Smooth muscle cell (in vitro differentiated cells): ENCODE measurements around the gene CAMTA2. TPM values are rescaled to one million over a fixed set of nuclear protein-coding genes. Genes with fewer than 3 reads are reported as not detected.

Source experiments
- DNase-seq: peaks from one replicate; lab custom pipeline; 2025; ENCODE audit not compliant: unreplicated experiment; lab: John Stamatoyannopoulos, UW
- H2AFZ ChIP-seq: fragments of 200-600 bp; sonication (generic); 2 replicates; pipeline ENCODE4 v1.6.0; 2016; ENCODE audit warnings: antibody characterized with exemption, low read depth, mild to moderate bottlenecking
- H3F3A ChIP-seq: fragments of 200-600 bp; sonication (generic); 2 replicates; pipeline ENCODE4 v1.6.0; 2017; ENCODE audit warnings: antibody characterized with exemption, low read depth
- H3K27ac ChIP-seq: fragments of 200-600 bp; sonication (generic); 2 replicates; pipeline ENCODE4 v1.5.1; 2016; ENCODE audit warnings: low read depth, mild to moderate bottlenecking
- H3K27me3 ChIP-seq: fragments of 200-600 bp; sonication (generic); 2 replicates; pipeline ENCODE4 v1.6.1; 2016; ENCODE audit warnings: low read depth, mild to moderate bottlenecking
- H3K36me3 ChIP-seq: fragments of 200-600 bp; sonication (generic); 2 replicates; pipeline ENCODE4 v1.5.1; 2016; ENCODE audit warnings: low read depth
- H3K4me1 ChIP-seq: fragments of 200-600 bp; sonication (generic); 2 replicates; pipeline ENCODE4 v1.5.1; 2016; ENCODE audit warnings: low read depth
- H3K4me2 ChIP-seq: fragments of 200-600 bp; sonication (generic); 2 replicates; pipeline ENCODE4 v1.6.0; 2016; ENCODE audit warnings: mild to moderate bottlenecking
- H3K4me3 ChIP-seq: fragments of 200-600 bp; sonication (generic); 2 replicates; pipeline ENCODE4 v1.5.1; 2016; ENCODE audit warnings: mild to moderate bottlenecking
- H3K79me2 ChIP-seq: fragments of 200-600 bp; sonication (generic); 2 replicates; pipeline ENCODE4 v1.6.0; 2016; ENCODE audit warnings: low read depth, mild to moderate bottlenecking
- H3K9ac ChIP-seq: fragments of 200-600 bp; sonication (generic); 2 replicates; pipeline ENCODE4 v1.6.0; 2016; ENCODE audit warnings: low read depth
- H3K9me3 ChIP-seq: fragments of 200-600 bp; sonication (generic); replicated peaks from 2 replicates; pipeline ENCODE4 v1.5.1; 2016; ENCODE audit warnings: low read depth
- H4K20me1 ChIP-seq: fragments of 200-600 bp; sonication (generic); 2 replicates; pipeline ENCODE4 v1.6.0; 2016; ENCODE audit warnings: low read depth
- CTCF ChIP-seq: fragments of 200-600 bp; sonication (generic); IDR thresholded peaks from 2 replicates; pipeline ENCODE4 v1.5.1; 2017; ENCODE audit warnings: borderline replicate concordance, mild to moderate bottlenecking, antibody characterized with exemption; ENCODE audit not compliant: insufficient read depth, poor library complexity, severe bottlenecking
- WGBS: methylation state at CpG from one replicate; pipeline ENCODE4 v1.1.7; 2016; ENCODE audit warnings: low lambda C conversion rate; 5-methylcytosine and 5-hydroxymethylcytosine counted together
- polyA plus RNA-seq: library from polyadenylated mRNA; unstranded; fragments of >200 nt; fragmentation: Nextera tagmentation; extraction: Ambion mirVana; gene quantifications from 2 replicates; pipeline ENCODE4 v1.2.1, GENCODE V29; 2016
- total RNA-seq: library from RNA; depleted of rRNA; stranded (reverse); fragments of >200 nt; gene quantifications from 2 replicates; pipeline ENCODE4 v1.2.3, GENCODE V29; 2014

Gene CAMTA2
- total and polyA plus RNA-seq, 2 experiments from 2014 or later = 5.1 to 26.2 TPM

- Histone ChIP-seq H3K4me2 (no peak overlapping the region), H3K9me3 (no peaks in the 10 kb centered on the region), H3K4me1 (peaks cover 5% of the 10 kb centered on the region), H3K79me2 (peaks cover 24% of the 10 kb centered on the region), H3K27ac (no peak overlapping the region), H4K20me1 (peaks cover 49% of the 10 kb centered on the region), H3F3A (peaks cover 3% of the 10 kb centered on the region), H3K36me3 (no peaks in the 10 kb centered on the region), H3K9ac (no peak overlapping the region), H2AFZ (no peak overlapping the region), H3K4me3 (no peak overlapping the region), H3K27me3 (no peaks in the 10 kb centered on the region)
- TF ChIP-seq CTCF = no peak
- 92% methylated on average over 9 of the region's 9 CpGs for WGBS
- DNase-seq = no peak
Observed at GRCh38 chr17:4974115-4974670, 13.3 kb downstream of the CAMTA2 start.

- Histone ChIP-seq H3K9ac (no peak overlapping the region), H4K20me1 (peaks cover 49% of the 10 kb centered on the region)
Observed at GRCh38 chr17:4973256-4974114, 14.0 kb downstream of the CAMTA2 start.

GRCh38 chr17:4972752-4973151 is 14.7 kb downstream of the CAMTA2 start:
- no peak overlapping the region for H3K4me3 ChIP-seq
- no peaks in the 10 kb centered on the region for H3K36me3 ChIP-seq
- H2AFZ ChIP-seq = no peak overlapping the region
- WGBS = 48% methylated on average over 10 of the region's 12 CpGs
- no peak overlapping the region for H3K4me2 ChIP-seq
- DNase-seq = no peak
- H3K4me1 ChIP-seq = peaks cover 5% of the 10 kb centered on the region
- H3K27ac ChIP-seq = no peak overlapping the region
- no peak for TF ChIP-seq CTCF
- no peaks in the 10 kb centered on the region for H3K9me3 ChIP-seq
- H3K9ac ChIP-seq = no peak overlapping the region
- peaks cover 24% of the 10 kb centered on the region for H3K79me2 ChIP-seq
- H3F3A ChIP-seq = peaks cover 3% of the 10 kb centered on the region
- H3K27me3 ChIP-seq = no peaks in the 10 kb centered on the region
- H4K20me1 ChIP-seq = peaks cover 49% of the 10 kb centered on the region

More at GRCh38 chr17:4973256-4974114, 14.0 kb downstream of the CAMTA2 start:
- peaks cover 24% of the 10 kb centered on the region for H3K79me2 ChIP-seq
- no peaks in the 10 kb centered on the region for H3K27me3 ChIP-seq
- H3K4me2 ChIP-seq = no peak overlapping the region
- no peaks in the 10 kb centered on the region for H3K36me3 ChIP-seq
- peaks cover 3% of the 10 kb centered on the region for H3F3A ChIP-seq
- H3K4me3 ChIP-seq = no peak overlapping the region
- no peak for TF ChIP-seq CTCF
- H3K4me1 ChIP-seq = peaks cover 5% of the 10 kb centered on the region
- H2AFZ ChIP-seq = no peak overlapping the region
- 96% methylated on average over 10 of the region's 10 CpGs for WGBS
- no peaks in the 10 kb centered on the region for H3K9me3 ChIP-seq
- H3K27ac ChIP-seq = no peak overlapping the region
- DNase-seq = no peak
